Panc1 (cell line): ENCODE data around the gene BRD3OS.

Source experiments
- CTCF ChIP-seq: fragments of 450-650 bp; IDR thresholded peaks from 2 replicates; pipeline ENCODE4 v1.5.1; 2017; ENCODE audit warnings: mild to moderate bottlenecking
- POLR2AphosphoS5 ChIP-seq: IDR thresholded peaks from 2 replicates; pipeline ENCODE4 v1.6.1; 2012; ENCODE audit warnings: mild to moderate bottlenecking, low read depth, low read length, moderate library complexity
- REST ChIP-seq, 2 experiments: IDR thresholded peaks; 2 replicates each; pipeline ENCODE4 v1.6.1; 2011 to 2012; ENCODE audit warnings: low read depth in 2 of 2, control low read depth in 1 of 2, low read length in 1 of 2, mild to moderate bottlenecking in 1 of 2, moderate library complexity in 1 of 2; ENCODE audit not compliant: insufficient read depth in 1 of 2
- TCF7L2 ChIP-seq: IDR thresholded peaks from 2 replicates; pipeline ENCODE4 v1.6.1; 2011; ENCODE audit warnings: mild to moderate bottlenecking, low read depth, low read length, inconsistent platforms

- no peak for TF ChIP-seq CTCF
- TF ChIP-seq POLR2AphosphoS5 = no peak
- no peak for TF ChIP-seq REST (IDR thresholded peaks at IDR 0.05; ENCODE audit: insufficient read depth in 1 of 2, low read depth in 2 of 2, low read length in 1 of 2)
- TF ChIP-seq TCF7L2 = no peak
Observed at GRCh38 chr9:134014946-134015345, 10.3 kb upstream of the BRD3OS start.
